IMR-90 (cell line): ENCODE measurements around the gene ADAMTS19. TPM values are rescaled to one million over a fixed set of nuclear protein-coding genes. Genes with fewer than 3 reads are reported as not detected.

ENCODE experiments used
- ATAC-seq: fragments of 200-7000 bp; cut with Tn5 transposase; 2 replicates; pipeline ENCODE4 v1.9.1; 2020; ENCODE audit warnings: low read depth, mild to moderate bottlenecking, moderate library complexity
- BruUV-seq: library from RNA; stranded (reverse); fragments of 400-500 nt; replicated peaks from 2 replicates; lab custom pipeline; 2021; lab: Mats Ljungman, UMichigan
- CTCF ChIA-PET: fragments of 300-600 bp; formaldehyde crosslinking; extraction: SDS; loops from one replicate; lab custom pipeline; 2021; ENCODE audit warnings: antibody characterized with exemption; lab: Yijun Ruan, JAX
- POLR2A ChIA-PET: fragments of 300-600 bp; sonication (Branson Sonifier 250); formaldehyde crosslinking; loops from one replicate; lab custom pipeline; 2022; ENCODE audit warnings: antibody characterized with exemption; ENCODE audit not compliant: unreplicated experiment; lab: Charles Lee
- DNase-seq: peaks from one replicate; pipeline ENCODE4 v3.0.0; 2013
- H2AFZ ChIP-seq: replicated peaks from 2 replicates; pipeline ENCODE3; 2013; ENCODE audit warnings: low read length, mild to moderate bottlenecking; ENCODE audit not compliant: poor library complexity
- H2AK5ac ChIP-seq: 2 replicates; pipeline ENCODE4 v1.6.1; 2013; ENCODE audit warnings: low read depth, low read length, inconsistent platforms
- H2AK9ac ChIP-seq: replicated peaks from 2 replicates; pipeline ENCODE3; 2013; ENCODE audit warnings: mild to moderate bottlenecking, low read depth, low read length, moderate library complexity; ENCODE audit not compliant: poor library complexity
- H2BK120ac ChIP-seq: 2 replicates; pipeline ENCODE4 v1.6.1; 2013; ENCODE audit warnings: low read depth, low read length, inconsistent platforms
- H2BK15ac ChIP-seq: 3 replicates; pipeline ENCODE4 v1.6.1; 2013; ENCODE audit warnings: low read depth, low read length, inconsistent platforms
- H2BK20ac ChIP-seq: 2 replicates; pipeline ENCODE4 v1.6.1; 2013; ENCODE audit warnings: low read depth, mild to moderate bottlenecking, inconsistent platforms, low read length, moderate library complexity
- H2BK5ac ChIP-seq: 2 replicates; pipeline ENCODE4 v1.6.1; 2013; ENCODE audit warnings: mild to moderate bottlenecking, low read depth, low read length, inconsistent platforms; ENCODE audit not compliant: poor library complexity, severe bottlenecking
- H3K14ac ChIP-seq: replicated peaks from 2 replicates; pipeline ENCODE4 v1.6.1; 2013; ENCODE audit warnings: low read depth, low read length, inconsistent platforms
- H3K18ac ChIP-seq: 2 replicates; pipeline ENCODE4 v1.6.1; 2013; ENCODE audit warnings: low read depth, low read length, control low read depth
- H3K23ac ChIP-seq: 2 replicates; pipeline ENCODE4 v1.6.1; 2013; ENCODE audit warnings: low read depth, low read length, inconsistent platforms
- H3K27ac ChIP-seq: 2 replicates; pipeline ENCODE4 v1.5.1; 2013; ENCODE audit warnings: mild to moderate bottlenecking, control low read depth, low read length; ENCODE audit not compliant: insufficient read depth
- H3K27me3 ChIP-seq: 2 replicates; pipeline ENCODE4 v1.6.1; 2013; ENCODE audit warnings: low read length; ENCODE audit not compliant: control insufficient read depth, insufficient read depth
- H3K36me3 ChIP-seq: 2 replicates; pipeline ENCODE4 v1.6.1; 2013; ENCODE audit warnings: low read length, mixed read lengths; ENCODE audit not compliant: control insufficient read depth, insufficient read depth
- H3K4ac ChIP-seq: 2 replicates; pipeline ENCODE4 v1.6.1; 2013; ENCODE audit warnings: low read depth, low read length, inconsistent platforms
- H3K4me1 ChIP-seq: 2 replicates; pipeline ENCODE4 v1.6.1; 2013; ENCODE audit warnings: low read length, mixed read lengths; ENCODE audit not compliant: control insufficient read depth, insufficient read depth
- H3K4me2 ChIP-seq: 2 replicates; pipeline ENCODE4 v1.6.1; 2013; ENCODE audit warnings: low read depth, mild to moderate bottlenecking, control low read depth, low read length, moderate library complexity
- H3K4me3 ChIP-seq: 2 replicates; pipeline ENCODE4 v1.5.1; 2013; ENCODE audit warnings: low read depth, mild to moderate bottlenecking, control low read depth, low read length, moderate library complexity; ENCODE audit not compliant: insufficient read depth
- H3K56ac ChIP-seq: 2 replicates; pipeline ENCODE4 v1.6.1; 2013; ENCODE audit warnings: low read length, inconsistent platforms; ENCODE audit not compliant: insufficient read depth; ENCODE audit errors: extremely low read depth
- H3K79me1 ChIP-seq, 2 experiments: 2 replicates each; pipeline ENCODE4 v1.6.1; 2013; ENCODE audit warnings: low read length in 2 of 2, inconsistent platforms in 1 of 2, low read depth in 1 of 2
- H3K9ac ChIP-seq: 2 replicates; pipeline ENCODE4 v1.6.1; 2013; ENCODE audit warnings: low read depth, low read length, control low read depth
- H3K9me1 ChIP-seq: 2 replicates; pipeline ENCODE4 v1.6.1; 2013; ENCODE audit warnings: low read length, inconsistent platforms; ENCODE audit not compliant: insufficient read depth
- H3K9me3 ChIP-seq: 2 replicates; pipeline ENCODE4 v1.6.1; 2013; ENCODE audit warnings: low read length; ENCODE audit not compliant: control insufficient read depth, insufficient read depth
- H4K20me1 ChIP-seq: 2 replicates; pipeline ENCODE4 v1.6.1; 2013; ENCODE audit warnings: low read length, inconsistent platforms; ENCODE audit not compliant: insufficient read depth
- H4K5ac ChIP-seq: 2 replicates; pipeline ENCODE4 v1.6.1; 2013; ENCODE audit warnings: mild to moderate bottlenecking, low read depth, low read length, control low read depth
- H4K8ac ChIP-seq, 2 experiments: 2 replicates each; pipeline ENCODE4 v1.6.1; 2013; ENCODE audit warnings: low read depth in 2 of 2, low read length in 2 of 2, control low read depth in 1 of 2, inconsistent platforms in 1 of 2
- H4K91ac ChIP-seq: 2 replicates; pipeline ENCODE4 v1.6.1; 2013; ENCODE audit warnings: low read depth, low read length, inconsistent platforms; ENCODE audit not compliant: insufficient read depth
- BHLHE40 ChIP-seq: fragments of 150-350 bp; IDR thresholded peaks from 2 replicates; pipeline ENCODE4 v1.6.1; 2016; ENCODE audit warnings: mild to moderate bottlenecking, low read depth, low read length
- CEBPB ChIP-seq: IDR thresholded peaks from 2 replicates; pipeline ENCODE4 v1.6.1; 2012; ENCODE audit warnings: low read depth, low read length, improper control_type of control experiment
- CHD1 ChIP-seq: IDR thresholded peaks from 2 replicates; pipeline ENCODE4 v1.6.1; 2012; ENCODE audit warnings: low read depth, low read length, improper control_type of control experiment
- FOS ChIP-seq: fragments of 150-350 bp; IDR thresholded peaks from 2 replicates; pipeline ENCODE4 v1.6.1; 2016; ENCODE audit warnings: low read depth, low read length
- MAFK ChIP-seq: IDR thresholded peaks from 2 replicates; pipeline ENCODE4 v1.6.1; 2012; ENCODE audit warnings: low read depth, low read length, improper control_type of control experiment
- MAZ ChIP-seq: IDR thresholded peaks from 2 replicates; pipeline ENCODE4 v1.6.1; 2012; ENCODE audit warnings: low read depth, mild to moderate bottlenecking, low read length, improper control_type of control experiment, moderate library complexity, borderline replicate concordance
- MXI1 ChIP-seq: IDR thresholded peaks from 2 replicates; pipeline ENCODE4 v1.6.1; 2012; ENCODE audit warnings: low read depth, mild to moderate bottlenecking, low read length, moderate library complexity, borderline replicate concordance
- NFE2L2 ChIP-seq: fragments of 150-350 bp; IDR thresholded peaks from 2 replicates; pipeline ENCODE4 v1.6.1; 2016; ENCODE audit warnings: low read depth, mild to moderate bottlenecking, low read length
- POLR2A ChIP-seq: IDR thresholded peaks from 2 replicates; pipeline ENCODE4 v1.6.1; 2012; ENCODE audit warnings: mild to moderate bottlenecking, low read depth, low read length
- RAD21 ChIP-seq: IDR thresholded peaks from 2 replicates; pipeline ENCODE4 v1.6.1; 2012; ENCODE audit warnings: low read length, improper control_type of control experiment
- RCOR1 ChIP-seq: IDR thresholded peaks from 2 replicates; pipeline ENCODE4 v1.6.1; 2012; ENCODE audit warnings: mild to moderate bottlenecking, low read length, improper control_type of control experiment; ENCODE audit not compliant: insufficient replicate concordance
- RFX5 ChIP-seq: IDR thresholded peaks from 2 replicates; pipeline ENCODE4 v1.8.0; 2012; ENCODE audit warnings: low read depth, mild to moderate bottlenecking, low read length, moderate library complexity
- SMC3 ChIP-seq: fragments of 150-350 bp; IDR thresholded peaks from 2 replicates; pipeline ENCODE4 v1.6.1; 2016; ENCODE audit warnings: low read depth, mild to moderate bottlenecking, antibody characterized with exemption, low read length, moderate library complexity
- WGBS, 2 experiments: methylation state at CpG; one replicate each; pipeline versions ENCODE4 v1.1.5 to v1.1.7; 2013; ENCODE audit warnings: missing lambda C conversion rate in 2 of 2; ENCODE audit not compliant: insufficient read length in 1 of 2; ENCODE audit errors: extremely low coverage in 2 of 2; 5-methylcytosine and 5-hydroxymethylcytosine counted together
- dilution Hi-C: fragments of 300-500 bp; cut with HindIII; formaldehyde crosslinking; loops from one replicate; pipeline ENCODE4 v1.14.3; 2018; ENCODE audit warnings: low sequenced_read_pairs; ENCODE audit not compliant: unreplicated experiment
- in situ Hi-C: fragments of 300-500 bp; cut with MboI; formaldehyde crosslinking; loops from 3 replicates; pipeline ENCODE4 v1.14.3; 2019; ENCODE audit warnings: low sequenced_read_pairs, inconsistent platforms, mixed read lengths
- intact Hi-C: fragments of 100-400 bp; cut with micrococcal nuclease; formaldehyde crosslinking; loops from 2 replicates; pipeline ENCODE4 v1.10.0; 2022
- polyA plus RNA-seq, 3 experiments: library from polyadenylated mRNA; depleted of rRNA; stranded (reverse); fragments of >200 nt; gene quantifications; 2 replicates each; pipeline ENCODE4 v1.2.3, GENCODE V29; 2012; ENCODE audit warnings: low replicate concordance in 1 of 3
- total RNA-seq: library from RNA; depleted of rRNA; stranded (reverse); fragments of >200 nt; gene quantifications from 2 replicates; pipeline ENCODE4 v1.2.3, GENCODE V29; 2012
- TF ChIP-seq, protein P1 (sequence below): fragments of 150-350 bp; IDR thresholded peaks from 2 replicates; pipeline ENCODE4 v1.6.1; 2017; ENCODE audit warnings: mild to moderate bottlenecking, antibody characterized with exemption, low read length, low read depth
- TF ChIP-seq, protein P2 (sequence below): fragments of 150-350 bp; IDR thresholded peaks from 2 replicates; pipeline ENCODE4 v1.6.1; 2016; ENCODE audit warnings: low read depth, mild to moderate bottlenecking, low read length, moderate library complexity, borderline replicate concordance
- TF ChIP-seq, protein P3 (sequence below): conservative IDR thresholded peaks from 2 replicates; pipeline ENCODE4 v1.5.1; 2012; ENCODE audit warnings: mild to moderate bottlenecking, low read depth, low read length, improper control_type of control experiment

The ADAMTS19 gene
- total and polyA plus RNA-seq, 2 of the 4 experiments (the other 2 are of a cell fraction), result under 0.01 to 0.17 TPM

DNA sequence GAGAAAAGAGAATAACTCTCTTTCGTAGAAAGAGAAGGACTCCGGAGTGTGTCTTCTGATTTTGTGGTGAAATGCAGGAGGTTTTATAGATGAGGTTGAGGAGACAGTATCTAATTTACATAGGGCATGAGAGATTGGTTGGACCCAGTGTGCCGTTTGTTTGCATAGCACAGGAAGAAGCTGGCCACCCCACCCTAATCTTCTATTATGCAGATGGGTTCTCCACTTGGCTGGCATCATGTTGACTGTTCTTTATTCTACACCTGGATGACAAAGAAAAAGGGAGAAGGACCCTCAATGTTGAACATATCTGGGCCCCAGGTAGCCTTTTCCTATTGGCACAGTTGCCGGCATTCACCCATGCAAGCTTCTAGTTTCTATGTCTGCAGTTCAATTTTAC, 264.5 kb downstream of the ADAMTS19 start:
- Histone ChIP-seq H3K9me3 (0 out of 2 replicates have a peak, but pooled peaks cover 2% of the 10 kb centered on the region), H2AK5ac (no peak overlapping the region), H3K36me3 (no peaks in the 10 kb centered on the region), H2BK5ac (no peak overlapping the region), H3K27ac (no peak overlapping the region), H2BK15ac (no peak overlapping the region), H4K20me1 (no peaks in the 10 kb centered on the region), H3K4me2 (no peak overlapping the region), H4K91ac (no peak overlapping the region), H3K9me1 (no peaks in the 10 kb centered on the region), H3K9ac (no peak overlapping the region), H2BK120ac (no peak overlapping the region), H2AK9ac (no peak overlapping the region), H3K27me3 (no peaks in the 10 kb centered on the region), H4K5ac (no peak overlapping the region), H3K56ac (no peak overlapping the region), H4K8ac (no peak overlapping the region), H3K18ac (no peak overlapping the region), H3K4me3 (no peak overlapping the region), H2AFZ (no peak overlapping the region), H3K79me1 (no peaks in the 10 kb centered on the region), H3K23ac (no peak overlapping the region), H2BK20ac (no peak overlapping the region), H3K4ac (no peak overlapping the region), H3K4me1 (no peaks in the 10 kb centered on the region), H3K14ac (no peak overlapping the region)
- dilution Hi-C loops, result no loop called here
- no peak for DNase-seq
- ChIA-PET POLR2A (no interaction called here), CTCF (no interaction called here)
- TF ChIP-seq BHLHE40 (no peak), MAFK (no peak), MAZ (no peak), RCOR1 (no peak), RFX5 (no peak), SMC3 (no peak), POLR2A (no peak), CEBPB (no peak), FOS (no peak), MXI1 (no peak), CHD1 (no peak), NFE2L2 (no peak), RAD21 (no peak)
- TF ChIP-seq, protein P1, sequence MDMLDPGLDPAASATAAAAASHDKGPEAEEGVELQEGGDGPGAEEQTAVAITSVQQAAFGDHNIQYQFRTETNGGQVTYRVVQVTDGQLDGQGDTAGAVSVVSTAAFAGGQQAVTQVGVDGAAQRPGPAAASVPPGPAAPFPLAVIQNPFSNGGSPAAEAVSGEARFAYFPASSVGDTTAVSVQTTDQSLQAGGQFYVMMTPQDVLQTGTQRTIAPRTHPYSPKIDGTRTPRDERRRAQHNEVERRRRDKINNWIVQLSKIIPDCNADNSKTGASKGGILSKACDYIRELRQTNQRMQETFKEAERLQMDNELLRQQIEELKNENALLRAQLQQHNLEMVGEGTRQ, result no peak
- TF ChIP-seq, protein P2, sequence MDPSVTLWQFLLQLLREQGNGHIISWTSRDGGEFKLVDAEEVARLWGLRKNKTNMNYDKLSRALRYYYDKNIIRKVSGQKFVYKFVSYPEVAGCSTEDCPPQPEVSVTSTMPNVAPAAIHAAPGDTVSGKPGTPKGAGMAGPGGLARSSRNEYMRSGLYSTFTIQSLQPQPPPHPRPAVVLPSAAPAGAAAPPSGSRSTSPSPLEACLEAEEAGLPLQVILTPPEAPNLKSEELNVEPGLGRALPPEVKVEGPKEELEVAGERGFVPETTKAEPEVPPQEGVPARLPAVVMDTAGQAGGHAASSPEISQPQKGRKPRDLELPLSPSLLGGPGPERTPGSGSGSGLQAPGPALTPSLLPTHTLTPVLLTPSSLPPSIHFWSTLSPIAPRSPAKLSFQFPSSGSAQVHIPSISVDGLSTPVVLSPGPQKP, result no peak
- TF ChIP-seq, protein P3, sequence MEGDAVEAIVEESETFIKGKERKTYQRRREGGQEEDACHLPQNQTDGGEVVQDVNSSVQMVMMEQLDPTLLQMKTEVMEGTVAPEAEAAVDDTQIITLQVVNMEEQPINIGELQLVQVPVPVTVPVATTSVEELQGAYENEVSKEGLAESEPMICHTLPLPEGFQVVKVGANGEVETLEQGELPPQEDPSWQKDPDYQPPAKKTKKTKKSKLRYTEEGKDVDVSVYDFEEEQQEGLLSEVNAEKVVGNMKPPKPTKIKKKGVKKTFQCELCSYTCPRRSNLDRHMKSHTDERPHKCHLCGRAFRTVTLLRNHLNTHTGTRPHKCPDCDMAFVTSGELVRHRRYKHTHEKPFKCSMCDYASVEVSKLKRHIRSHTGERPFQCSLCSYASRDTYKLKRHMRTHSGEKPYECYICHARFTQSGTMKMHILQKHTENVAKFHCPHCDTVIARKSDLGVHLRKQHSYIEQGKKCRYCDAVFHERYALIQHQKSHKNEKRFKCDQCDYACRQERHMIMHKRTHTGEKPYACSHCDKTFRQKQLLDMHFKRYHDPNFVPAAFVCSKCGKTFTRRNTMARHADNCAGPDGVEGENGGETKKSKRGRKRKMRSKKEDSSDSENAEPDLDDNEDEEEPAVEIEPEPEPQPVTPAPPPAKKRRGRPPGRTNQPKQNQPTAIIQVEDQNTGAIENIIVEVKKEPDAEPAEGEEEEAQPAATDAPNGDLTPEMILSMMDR, result no peak
- in situ Hi-C loops, result no loop called here
- intact Hi-C loops, result no loop called here
- WGBS, 2 experiments, result no CpG with 5 or more reads among the region's 4 CpGs
- no TSS peak for BruUV-seq
- ATAC-seq, result no peak
